ENCODE results near the gene PLK2.

Gene PLK2

GRCh38 chr5:58431832-58432231 is 28.1 kb downstream of the PLK2 start:
- Histone ChIP-seq H3K27me3 (ENCODE audit: insufficient read depth, insufficient read length) (no peaks in the 10 kb centered on the region), H3K4me3 (ENCODE audit: insufficient read length, low read depth) (no peak overlapping the region), H3K9ac (ENCODE audit: insufficient read length, low read depth) (no peak overlapping the region), H3K9me3 (ENCODE audit: insufficient read depth, low read length) (no peaks in the 10 kb centered on the region), H3K36me3 (ENCODE audit: insufficient read depth, insufficient read length, low read length) (no peaks in the 10 kb centered on the region), H3K4me1 (ENCODE audit: insufficient read depth, insufficient read length) (no peaks in the 10 kb centered on the region)
- TF ChIP-seq SUZ12 (IDR thresholded peaks at IDR 0.05; ENCODE audit: extremely low read depth, insufficient read depth, insufficient read length) (no peak), ZNF274 (IDR thresholded peaks at IDR 0.05; ENCODE audit: low read depth, low read length) (no peak)
- no peak for DNase-seq (ENCODE audit: low read depth, low spot score)

- H3K4me3 ChIP-seq (ENCODE audit: insufficient read length, low read depth) = no peak overlapping the region
- H3K4me1 ChIP-seq (ENCODE audit: insufficient read depth, insufficient read length) = no peaks in the 10 kb centered on the region
- H3K9me3 ChIP-seq (ENCODE audit: insufficient read depth, low read length) = no peaks in the 10 kb centered on the region
- no peak overlapping the region for H3K9ac ChIP-seq (ENCODE audit: insufficient read length, low read depth)
- H3K27me3 ChIP-seq (ENCODE audit: insufficient read depth, insufficient read length) = no peaks in the 10 kb centered on the region
- no peaks in the 10 kb centered on the region for H3K36me3 ChIP-seq (ENCODE audit: insufficient read depth, insufficient read length, low read length)
- TF ChIP-seq SUZ12 (IDR thresholded peaks at IDR 0.05; ENCODE audit: extremely low read depth, insufficient read depth, insufficient read length) (no peak), ZNF274 (IDR thresholded peaks at IDR 0.05; ENCODE audit: low read depth, low read length) (no peak), YY1 (IDR thresholded peaks at IDR 0.05; ENCODE audit: insufficient read depth, insufficient read length) (no peak)
- DNase-seq (ENCODE audit: low read depth, low spot score) = no peak
These were observed 47.0 kb downstream of the PLK2 start for GRCh38 chr5:58412932-58413331.

GRCh38 chr5:58412081-58412480 is 47.8 kb downstream of the PLK2 start:
- H3K36me3 ChIP-seq (ENCODE audit: insufficient read depth, insufficient read length, low read length) = no peaks in the 10 kb centered on the region
- no peaks in the 10 kb centered on the region for H3K4me1 ChIP-seq (ENCODE audit: insufficient read depth, insufficient read length)
- no peak overlapping the region for H3K4me3 ChIP-seq (ENCODE audit: insufficient read length, low read depth)
- H3K9ac ChIP-seq (ENCODE audit: insufficient read length, low read depth) = no peak overlapping the region
- TF ChIP-seq SUZ12 (IDR thresholded peaks at IDR 0.05; ENCODE audit: extremely low read depth, insufficient read depth, insufficient read length) (no peak), ZNF274 (IDR thresholded peaks at IDR 0.05; ENCODE audit: low read depth, low read length) (no peak), YY1 (IDR thresholded peaks at IDR 0.05; ENCODE audit: insufficient read depth, insufficient read length) (no peak)
- no peaks in the 10 kb centered on the region for H3K9me3 ChIP-seq (ENCODE audit: insufficient read depth, low read length)
- no peaks in the 10 kb centered on the region for H3K27me3 ChIP-seq (ENCODE audit: insufficient read depth, insufficient read length)
- no peak for DNase-seq (ENCODE audit: low read depth, low spot score)

GRCh38 chr5:58411372-58411771 is 48.5 kb downstream of the PLK2 start:
- TF ChIP-seq SUZ12 (IDR thresholded peaks at IDR 0.05; ENCODE audit: extremely low read depth, insufficient read depth, insufficient read length) (no peak), ZNF274 (IDR thresholded peaks at IDR 0.05; ENCODE audit: low read depth, low read length) (no peak), YY1 (IDR thresholded peaks at IDR 0.05; ENCODE audit: insufficient read depth, insufficient read length) (no peak)

GRCh38 chr5:58410441-58410840 is 49.4 kb downstream of the PLK2 start:
- Histone ChIP-seq H3K9me3 (ENCODE audit: insufficient read depth, low read length) (no peaks in the 10 kb centered on the region), H3K4me1 (ENCODE audit: insufficient read depth, insufficient read length) (no peaks in the 10 kb centered on the region), H3K36me3 (ENCODE audit: insufficient read depth, insufficient read length, low read length) (no peaks in the 10 kb centered on the region), H3K4me3 (ENCODE audit: insufficient read length, low read depth) (no peak overlapping the region), H3K27me3 (ENCODE audit: insufficient read depth, insufficient read length) (no peaks in the 10 kb centered on the region), H3K9ac (ENCODE audit: insufficient read length, low read depth) (no peak overlapping the region)
- no peak for DNase-seq (ENCODE audit: low read depth, low spot score)
- TF ChIP-seq YY1 (IDR thresholded peaks at IDR 0.05; ENCODE audit: insufficient read depth, insufficient read length) = no peak

More at GRCh38 chr5:58411372-58411771, 48.5 kb downstream of the PLK2 start:
- no peak overlapping the region for H3K4me3 ChIP-seq (ENCODE audit: insufficient read length, low read depth)
- no peaks in the 10 kb centered on the region for H3K4me1 ChIP-seq (ENCODE audit: insufficient read depth, insufficient read length)
- no peak for DNase-seq (ENCODE audit: low read depth, low spot score)
- no peak overlapping the region for H3K9ac ChIP-seq (ENCODE audit: insufficient read length, low read depth)
- no peaks in the 10 kb centered on the region for H3K9me3 ChIP-seq (ENCODE audit: insufficient read depth, low read length)
- H3K36me3 ChIP-seq (ENCODE audit: insufficient read depth, insufficient read length, low read length) = no peaks in the 10 kb centered on the region
- no peaks in the 10 kb centered on the region for H3K27me3 ChIP-seq (ENCODE audit: insufficient read depth, insufficient read length)

- DNase-seq (ENCODE audit: low read depth, low spot score) = no peak
- H3K4me1 ChIP-seq (ENCODE audit: insufficient read depth, insufficient read length) = no peaks in the 10 kb centered on the region
- H3K27me3 ChIP-seq (ENCODE audit: insufficient read depth, insufficient read length) = no peaks in the 10 kb centered on the region
- TF ChIP-seq ZNF274 (IDR thresholded peaks at IDR 0.05; ENCODE audit: low read depth, low read length) (no peak), YY1 (IDR thresholded peaks at IDR 0.05; ENCODE audit: insufficient read depth, insufficient read length) (no peak), SUZ12 (IDR thresholded peaks at IDR 0.05; ENCODE audit: extremely low read depth, insufficient read depth, insufficient read length) (no peak)
- H3K9me3 ChIP-seq (ENCODE audit: insufficient read depth, low read length) = no peaks in the 10 kb centered on the region
- no peak overlapping the region for H3K9ac ChIP-seq (ENCODE audit: insufficient read length, low read depth)
- H3K36me3 ChIP-seq (ENCODE audit: insufficient read depth, insufficient read length, low read length) = no peaks in the 10 kb centered on the region
- no peak overlapping the region for H3K4me3 ChIP-seq (ENCODE audit: insufficient read length, low read depth)
These were observed 52.7 kb downstream of the PLK2 start for GRCh38 chr5:58407042-58407719.

- no peaks in the 10 kb centered on the region for H3K9me3 ChIP-seq (ENCODE audit: insufficient read depth, low read length)
- H3K27me3 ChIP-seq (ENCODE audit: insufficient read depth, insufficient read length) = no peaks in the 10 kb centered on the region
- H3K4me3 ChIP-seq (ENCODE audit: insufficient read length, low read depth) = no peak overlapping the region
- DNase-seq (ENCODE audit: low read depth, low spot score) = no peak
- no peaks in the 10 kb centered on the region for H3K4me1 ChIP-seq (ENCODE audit: insufficient read depth, insufficient read length)
- H3K36me3 ChIP-seq (ENCODE audit: insufficient read depth, insufficient read length, low read length) = no peaks in the 10 kb centered on the region
- no peak overlapping the region for H3K9ac ChIP-seq (ENCODE audit: insufficient read length, low read depth)
- no peak for TF ChIP-seq YY1 (IDR thresholded peaks at IDR 0.05; ENCODE audit: insufficient read depth, insufficient read length)
- TF ChIP-seq ZNF274 (IDR thresholded peaks at IDR 0.05; ENCODE audit: low read depth, low read length) = no peak
- no peak for TF ChIP-seq SUZ12 (IDR thresholded peaks at IDR 0.05; ENCODE audit: extremely low read depth, insufficient read depth, insufficient read length)
These were observed 53.5 kb downstream of the PLK2 start for GRCh38 chr5:58406394-58406793.
